Fibroblast of lung (primary cell): Measurements from ENCODE around the gene NBEAL1.

Experiments used
- CTCF ChIP-seq, 2 donors: IDR thresholded peaks in 1 of 2; conservative IDR thresholded peaks in 1 of 2; 1 replicate in 1 of 2; 2 replicates in 1 of 2; pipeline ENCODE4 v1.5.1; 2011 to 2012; ENCODE audit warnings: low read length in 2 of 2, control low read depth in 1 of 2, inconsistent platforms in 1 of 2, low read depth in 1 of 2, mild to moderate bottlenecking in 1 of 2
- EZH2 ChIP-seq: IDR thresholded peaks from 2 replicates; pipeline ENCODE4 v1.5.1; 2012; ENCODE audit warnings: low read length, control low read depth, mild to moderate bottlenecking; ENCODE audit errors: missing control alignments

- TF ChIP-seq EZH2 (no peak), CTCF (conservative IDR thresholded peaks at IDR 0.05 in 1 of 2, IDR thresholded peaks at IDR 0.05 in 1 of 2; ENCODE audit: low read depth in 1 of 2, low read length in 2 of 2) (no peak)
Measured at GRCh38 chr2:203209538-203209937, 194.9 kb downstream of the NBEAL1 start.
